HK-2 (cell line): ENCODE data around the gene ZFP90.
"Not testable (repeated sequence)": the region's sequence is repeated elsewhere in the genome, so short reads cannot be mapped to it uniquely, and the experiment has no call there.

ENCODE experiments used
- DNase-seq: peaks from one replicate; pipeline ENCODE4 v3.0.0-alpha.2; 2018; ENCODE audit not compliant: unreplicated experiment

Gene ZFP90

DNA sequence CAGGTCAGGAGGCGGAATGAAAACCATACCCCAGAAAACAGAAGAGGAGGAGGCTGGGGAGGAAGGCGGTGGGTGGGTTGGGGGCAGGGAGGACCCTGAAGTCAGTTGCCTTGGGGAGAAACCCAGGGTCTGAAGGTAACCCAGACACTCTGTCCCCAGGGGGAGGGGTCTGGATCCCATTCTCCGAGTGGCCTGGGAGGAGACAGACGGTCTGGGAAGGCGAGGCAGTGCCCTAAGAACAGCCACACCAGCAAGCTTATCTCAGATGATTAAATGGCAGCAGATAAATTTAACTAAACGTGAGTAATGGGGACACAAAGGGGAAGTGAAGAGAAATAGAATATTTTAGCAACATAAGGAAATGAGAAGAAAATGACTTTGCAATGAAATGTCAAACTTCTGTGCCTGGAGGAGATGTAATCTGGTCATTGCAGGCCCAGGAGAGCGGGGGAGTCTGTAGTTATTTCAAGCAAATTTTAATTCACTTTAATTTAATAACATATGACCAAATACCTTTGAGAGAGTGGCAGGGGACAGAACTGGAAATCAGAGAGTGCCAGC lies 21.4 kb upstream of the ZFP90 start:
- DNase-seq: no peak

DNA sequence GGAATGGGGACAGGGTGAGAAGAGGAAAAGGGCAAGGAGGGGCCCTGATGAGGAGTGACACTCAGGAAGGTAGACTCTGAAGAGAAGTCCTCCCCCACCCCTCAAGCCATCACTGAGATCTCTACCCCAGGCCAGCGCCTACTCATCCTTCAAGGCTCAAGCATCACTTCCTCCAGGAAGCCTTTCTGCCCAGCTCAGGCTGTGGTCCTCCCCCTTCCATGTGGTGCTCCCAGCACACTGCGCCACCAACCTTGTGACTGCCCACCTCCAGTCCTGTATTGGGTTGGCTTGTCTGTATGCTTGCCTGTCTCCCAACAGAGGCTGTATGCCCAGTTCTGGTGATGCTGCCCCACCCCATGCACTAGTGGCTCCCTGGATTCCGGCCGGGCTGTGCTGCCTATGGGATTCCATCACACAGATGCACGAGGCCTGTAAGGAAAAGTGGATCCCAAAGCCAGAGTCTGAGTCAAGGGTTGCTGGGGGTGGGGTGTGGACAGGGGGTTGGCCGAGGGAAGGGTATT lies 19.8 kb upstream of the ZFP90 start:
- no peak for DNase-seq

DNA sequence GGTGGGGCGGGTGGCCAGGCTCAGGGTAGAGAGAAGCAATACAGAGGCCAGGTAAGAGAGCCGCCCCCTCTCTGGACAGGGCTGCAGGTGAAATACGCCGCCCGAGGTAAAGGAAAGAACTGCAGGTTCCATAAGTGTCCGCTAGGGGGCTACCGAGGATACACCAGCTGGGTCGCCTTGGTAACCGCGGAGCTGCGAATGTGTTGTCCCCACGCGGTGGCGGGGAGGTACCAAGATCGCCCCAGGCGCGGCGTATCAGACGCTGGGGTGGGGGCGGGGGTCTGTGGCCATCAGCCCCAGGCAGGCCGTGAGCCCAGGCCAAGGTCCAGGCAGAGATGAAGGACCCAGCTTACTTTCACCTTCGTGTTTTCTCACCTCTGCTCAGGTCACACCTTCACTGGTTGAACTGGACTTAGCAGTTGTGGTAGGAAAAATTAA lies 18.4 kb upstream of the ZFP90 start:
- peak; percentile 86 for DNase-seq

DNA sequence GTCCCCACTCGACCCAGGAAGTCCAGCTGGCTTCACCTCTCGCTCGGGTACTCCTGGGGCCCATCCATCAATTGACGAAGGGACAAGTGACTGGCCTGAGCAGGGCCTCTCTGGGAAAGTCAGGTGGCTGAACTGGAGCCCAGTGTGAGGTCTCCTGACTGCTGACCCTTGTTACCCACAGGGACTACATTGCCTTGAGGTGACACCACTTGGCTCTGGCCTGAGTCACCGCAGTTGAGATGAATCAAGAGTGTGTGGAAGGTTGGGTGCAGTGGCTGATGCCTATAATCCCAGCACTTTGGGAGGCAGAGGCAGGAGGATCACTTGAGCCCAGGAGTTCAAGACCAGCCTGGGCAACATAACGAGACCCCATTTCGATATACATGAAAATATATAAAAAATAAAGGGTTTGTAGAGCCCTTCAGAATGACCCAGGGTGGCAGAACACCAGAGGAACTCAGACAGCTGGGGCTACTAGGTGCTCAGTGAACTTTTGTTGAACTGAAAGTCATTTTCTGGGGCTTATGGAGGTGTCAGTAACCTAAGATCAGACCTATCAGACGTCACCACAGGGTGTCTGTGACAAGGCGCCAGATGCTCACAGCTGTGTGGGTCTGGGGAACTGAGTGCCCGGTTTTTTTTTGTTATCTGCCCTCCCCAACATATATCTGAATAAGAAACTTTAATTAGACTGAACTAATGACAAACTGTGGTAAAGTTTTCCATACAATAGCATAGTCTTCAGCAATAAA lies 14.8 kb upstream of the ZFP90 start:
- no peak for DNase-seq

DNA sequence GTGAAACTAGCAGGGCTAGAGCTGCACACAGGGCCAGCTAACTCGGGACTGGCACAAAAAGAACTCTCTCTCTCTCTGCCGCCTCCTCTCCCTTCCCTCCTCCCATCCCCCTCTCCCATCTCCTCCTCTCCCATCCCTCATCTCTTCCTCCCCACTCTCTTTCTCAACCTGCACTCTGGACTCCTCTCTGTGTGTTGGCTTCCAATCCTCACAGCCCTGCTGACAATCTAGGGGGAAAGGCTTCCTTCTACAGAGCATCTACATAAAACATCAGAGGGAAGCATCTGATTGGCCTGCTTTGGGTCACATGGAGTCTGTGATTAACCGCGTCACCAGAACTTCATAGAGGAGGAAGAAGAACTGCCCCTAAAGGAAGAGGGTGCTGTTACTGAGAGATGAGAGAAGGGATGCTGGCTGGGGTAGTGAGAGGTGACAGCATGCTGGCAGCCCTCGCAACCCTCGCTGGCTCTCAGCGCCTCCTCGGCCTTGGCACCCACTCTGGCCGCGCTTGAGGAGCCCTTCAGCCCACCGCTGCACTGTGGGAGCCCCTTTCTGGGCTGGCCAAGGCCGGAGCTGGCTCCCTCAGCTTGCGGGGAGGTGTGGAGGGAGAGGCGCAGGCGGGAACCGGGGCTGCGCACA lies 12.8 kb upstream of the ZFP90 start:
- no peak for DNase-seq

DNA sequence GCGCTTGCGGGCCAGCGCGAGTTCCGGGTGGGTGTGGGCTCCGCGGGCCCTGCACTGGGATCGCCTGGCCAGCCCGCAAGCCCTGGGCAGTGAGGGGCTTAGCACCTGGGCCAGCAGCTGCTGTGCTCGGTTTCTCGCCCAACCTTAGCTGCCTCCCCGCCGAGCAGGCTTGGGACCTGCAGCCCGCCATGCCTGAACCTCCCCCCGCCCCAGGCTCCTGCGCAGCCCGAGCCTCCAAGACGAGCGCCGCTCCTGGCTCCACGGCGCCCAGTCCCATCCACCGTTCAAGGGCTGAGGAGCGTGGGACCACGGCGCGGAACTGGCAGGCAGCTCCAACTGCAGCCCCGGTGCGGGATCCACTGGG lies 12.3 kb upstream of the ZFP90 start:
- DNase-seq: no peak

DNA sequence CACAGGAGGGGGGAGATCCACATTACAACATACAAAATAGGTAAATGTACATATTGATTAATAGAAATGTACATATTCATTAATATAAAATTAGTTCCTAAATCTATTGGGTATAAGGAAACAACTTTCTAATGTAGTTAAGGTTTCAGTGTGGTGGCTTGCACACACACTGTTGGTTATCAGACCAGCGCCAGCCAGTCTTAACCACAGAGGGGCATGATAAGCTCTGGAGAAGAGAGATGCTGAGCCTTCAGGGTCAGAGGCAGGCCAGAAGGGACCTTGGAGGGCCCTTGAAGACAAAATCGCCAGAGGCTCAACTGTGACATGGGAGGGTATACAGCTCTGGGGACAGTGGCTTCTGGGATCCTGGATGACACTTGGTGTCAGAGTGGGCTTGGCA lies 10.9 kb upstream of the ZFP90 start:
- DNase-seq: no peak

DNA sequence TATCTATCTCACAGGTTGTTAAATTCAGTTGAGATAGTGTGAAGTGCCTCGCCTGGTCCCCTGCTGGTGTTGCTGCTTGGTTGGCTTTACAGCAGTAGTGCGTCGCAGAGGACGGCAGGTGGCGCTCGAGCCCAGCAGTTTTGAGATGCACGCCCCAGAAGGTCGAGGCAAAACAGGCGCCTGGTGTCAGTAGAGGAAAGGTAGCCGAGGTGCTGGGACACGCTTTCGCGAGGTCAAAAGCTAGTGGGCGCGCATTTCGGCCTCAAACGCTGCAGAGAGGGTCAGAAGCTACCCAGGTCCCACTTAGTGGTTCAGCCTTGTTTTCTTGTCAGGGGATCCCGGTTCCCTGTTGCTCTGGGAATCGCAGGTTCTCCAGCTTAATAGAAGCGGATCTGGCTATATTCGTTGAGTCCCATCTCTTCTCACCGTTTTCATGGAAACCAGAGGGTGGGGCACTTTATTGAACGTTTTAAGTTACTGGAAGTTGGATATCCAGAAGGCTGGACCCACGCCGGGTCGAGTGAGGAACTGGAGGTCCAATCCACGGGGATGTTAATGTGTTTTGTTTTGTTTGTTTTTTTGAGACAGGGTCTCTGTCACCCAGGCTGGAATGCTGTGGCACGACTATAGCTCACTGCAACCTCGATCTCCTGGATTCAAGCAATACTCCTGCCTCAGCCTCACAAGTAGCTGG lies 10.3 kb upstream of the ZFP90 start:
- peak; percentile 88 for DNase-seq

DNA sequence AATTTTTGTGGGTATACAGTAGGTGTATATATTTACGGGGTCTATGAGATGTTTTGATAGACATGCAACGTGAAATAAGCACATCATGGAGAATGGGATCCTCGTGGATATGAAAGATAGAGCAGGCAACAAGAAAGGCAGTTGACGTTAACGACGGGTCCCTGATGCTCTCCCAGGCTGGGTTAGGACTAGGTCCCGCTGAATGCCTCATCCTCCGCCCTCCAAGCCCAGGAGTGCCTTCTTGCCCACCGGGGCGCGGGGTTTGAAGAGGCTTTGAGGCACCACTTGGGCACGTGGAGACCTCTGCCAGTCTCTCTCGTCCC lies 9.5 kb upstream of the ZFP90 start:
- DNase-seq: no peak

DNA sequence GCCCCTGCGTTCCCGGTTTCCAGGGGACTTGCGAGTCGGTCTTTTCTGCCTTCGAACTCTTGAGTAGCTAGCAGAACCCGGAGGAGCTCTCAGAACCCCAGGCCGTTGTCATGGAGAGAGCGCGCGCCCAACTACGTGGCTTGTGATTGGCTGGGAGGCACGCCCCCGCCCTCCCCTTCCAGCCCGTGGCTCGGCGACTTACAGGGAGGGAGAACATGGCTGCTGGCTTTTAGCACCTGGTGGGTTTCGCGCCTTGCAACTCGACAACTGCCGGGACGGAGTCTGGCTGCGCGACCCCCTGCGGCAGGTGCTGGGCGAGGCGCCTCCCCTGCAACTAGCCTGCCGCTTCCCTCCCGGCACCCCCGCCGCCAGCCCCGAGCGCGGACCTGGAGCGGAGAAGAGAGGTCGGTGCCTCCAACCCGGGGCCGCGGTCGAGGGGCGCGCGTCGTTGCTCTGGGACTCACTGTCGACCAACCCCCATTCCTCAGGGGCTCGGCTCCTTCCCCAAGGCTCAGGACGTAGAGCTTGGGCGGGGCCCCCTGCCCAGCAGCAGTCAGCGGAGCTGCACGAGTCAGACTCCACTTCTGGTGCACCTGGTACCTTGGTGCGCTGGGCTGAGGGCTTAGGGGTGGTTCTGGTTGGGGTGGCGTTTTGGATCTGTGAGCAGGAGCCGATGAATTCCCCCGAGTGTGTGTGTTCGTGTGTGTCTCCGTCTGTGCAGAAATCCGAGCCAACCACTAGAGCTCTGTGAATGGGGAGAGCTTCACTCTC lies 9.0 kb upstream of the ZFP90 start:
- peak; percentile 83 for DNase-seq

DNA sequence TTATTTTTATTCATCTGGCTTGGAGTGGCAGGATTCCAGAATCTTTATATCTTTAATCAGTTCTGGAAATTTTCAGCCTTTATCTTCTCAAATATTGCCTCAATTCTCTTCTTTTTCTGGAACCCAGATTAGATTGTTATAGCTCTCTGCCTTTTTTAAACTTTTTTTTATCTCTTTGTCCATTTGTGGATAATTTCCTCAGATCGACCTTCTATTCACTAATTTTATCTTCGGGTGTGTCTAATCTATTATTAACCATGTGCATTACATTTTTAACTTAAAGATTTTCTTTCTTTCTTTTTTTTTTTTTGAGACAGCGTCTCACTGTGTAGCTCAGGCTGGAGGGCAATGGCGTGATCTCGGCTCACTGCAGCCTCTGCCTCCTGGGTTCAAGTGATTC lies 5.2 kb upstream of the ZFP90 start:
- no peak for DNase-seq

DNA sequence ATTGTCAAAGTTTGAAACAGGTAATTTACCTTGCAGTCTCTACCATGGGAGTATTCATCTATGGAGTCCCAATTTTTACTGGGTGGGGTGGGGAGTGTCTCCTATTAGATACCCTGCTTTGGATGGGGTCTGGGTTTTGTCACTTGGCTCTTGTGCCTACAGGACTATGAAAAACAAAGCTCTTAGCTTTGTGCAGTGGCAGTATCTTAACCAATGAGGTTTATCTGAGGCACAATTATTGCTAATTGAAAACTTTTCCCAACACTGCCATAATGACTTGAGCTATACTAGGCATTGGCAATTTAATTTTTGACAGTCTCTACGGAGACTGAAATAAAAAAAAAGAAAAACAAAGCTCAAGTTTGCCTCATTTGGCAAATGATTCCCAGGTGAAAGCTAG lies 3.8 kb upstream of the ZFP90 start:
- DNase-seq: no peak

DNA sequence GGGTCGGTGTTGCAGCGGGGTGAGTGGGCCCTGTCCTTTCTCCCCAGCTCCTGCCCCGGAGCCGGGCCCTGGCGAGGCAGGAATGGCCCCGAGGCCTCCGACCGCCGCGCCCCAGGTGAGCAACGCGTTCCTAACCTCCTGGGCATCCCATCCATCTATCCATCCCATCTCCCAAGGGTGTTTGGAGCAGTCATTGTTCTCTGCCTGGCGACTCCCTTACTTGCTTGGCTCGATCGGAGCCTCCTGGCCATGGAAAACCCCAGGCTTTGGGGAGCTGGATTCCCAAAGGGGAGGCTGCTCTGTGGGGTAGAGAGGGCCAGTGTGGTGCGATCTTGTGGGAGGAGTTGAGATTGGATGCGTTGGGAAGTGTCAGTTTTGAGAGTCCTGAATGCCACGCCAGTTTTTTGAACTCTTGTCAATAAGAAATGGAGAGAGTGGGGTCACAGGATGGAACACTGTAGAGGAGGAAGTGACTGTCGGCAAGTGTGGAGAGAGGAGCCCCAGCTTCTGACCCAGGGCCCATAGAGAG lies 684 bp downstream of the ZFP90 start:
- no peak for DNase-seq

DNA sequence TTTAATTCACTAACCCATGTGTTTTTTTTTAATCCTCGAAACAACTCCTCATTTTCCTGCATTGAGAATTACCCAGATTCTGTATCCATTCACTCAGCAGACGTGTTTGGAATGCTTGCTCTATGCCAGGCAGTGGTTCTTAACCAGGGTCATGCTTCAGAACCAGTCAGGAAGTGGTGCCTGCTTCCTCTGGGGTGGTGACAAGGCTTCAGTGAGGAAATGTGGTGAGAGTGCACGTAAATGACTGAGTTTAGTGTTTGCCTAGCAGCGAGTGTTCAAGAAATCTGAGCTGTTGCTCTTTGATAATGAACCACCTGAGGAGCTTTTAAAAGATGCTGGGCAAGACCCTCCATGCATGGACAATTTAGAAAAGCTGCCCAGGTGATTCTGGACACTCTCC lies 9.9 kb downstream of the ZFP90 start:
- no peak for DNase-seq

DNA sequence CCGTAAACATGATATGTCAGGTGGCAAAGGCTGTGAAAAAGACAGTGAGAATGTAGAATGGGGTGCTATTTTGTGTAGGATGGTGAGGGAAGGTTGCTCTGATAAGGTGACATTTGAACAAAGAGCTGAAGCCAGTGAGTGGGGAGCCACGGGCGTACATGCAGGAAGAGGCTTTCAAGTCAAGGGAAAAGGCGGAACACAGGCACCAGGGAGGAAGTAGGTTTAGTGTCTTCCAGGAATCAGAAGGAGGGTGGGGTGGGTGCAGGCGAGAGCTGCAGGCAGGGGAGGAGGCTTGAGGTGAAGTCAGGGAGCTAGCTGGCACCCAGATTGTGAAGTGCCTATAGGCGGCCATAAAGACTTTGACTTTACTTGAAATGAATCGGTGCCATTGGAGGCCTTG lies 14.1 kb downstream of the ZFP90 start:
- DNase-seq: no peak

DNA sequence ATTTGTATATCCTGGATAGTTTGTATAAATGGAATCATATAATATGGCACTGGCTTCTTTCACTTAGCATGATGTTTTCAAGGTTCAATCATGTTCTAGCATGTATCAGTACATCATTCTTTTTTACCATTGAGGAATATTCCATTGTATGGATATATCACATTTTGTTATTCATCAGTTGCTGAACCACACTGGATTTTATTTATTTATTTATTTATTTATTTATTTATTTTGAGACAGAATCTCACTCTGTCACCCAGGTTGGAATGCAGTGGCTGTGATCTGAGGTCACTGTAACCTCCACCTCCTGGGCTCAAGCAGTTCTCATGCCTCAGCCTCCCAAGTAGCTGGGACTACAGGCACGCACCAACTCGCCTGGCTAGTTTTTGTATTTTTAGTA lies 21.2 kb downstream of the ZFP90 start:
- DNase-seq: not testable (repeated sequence)

DNA sequence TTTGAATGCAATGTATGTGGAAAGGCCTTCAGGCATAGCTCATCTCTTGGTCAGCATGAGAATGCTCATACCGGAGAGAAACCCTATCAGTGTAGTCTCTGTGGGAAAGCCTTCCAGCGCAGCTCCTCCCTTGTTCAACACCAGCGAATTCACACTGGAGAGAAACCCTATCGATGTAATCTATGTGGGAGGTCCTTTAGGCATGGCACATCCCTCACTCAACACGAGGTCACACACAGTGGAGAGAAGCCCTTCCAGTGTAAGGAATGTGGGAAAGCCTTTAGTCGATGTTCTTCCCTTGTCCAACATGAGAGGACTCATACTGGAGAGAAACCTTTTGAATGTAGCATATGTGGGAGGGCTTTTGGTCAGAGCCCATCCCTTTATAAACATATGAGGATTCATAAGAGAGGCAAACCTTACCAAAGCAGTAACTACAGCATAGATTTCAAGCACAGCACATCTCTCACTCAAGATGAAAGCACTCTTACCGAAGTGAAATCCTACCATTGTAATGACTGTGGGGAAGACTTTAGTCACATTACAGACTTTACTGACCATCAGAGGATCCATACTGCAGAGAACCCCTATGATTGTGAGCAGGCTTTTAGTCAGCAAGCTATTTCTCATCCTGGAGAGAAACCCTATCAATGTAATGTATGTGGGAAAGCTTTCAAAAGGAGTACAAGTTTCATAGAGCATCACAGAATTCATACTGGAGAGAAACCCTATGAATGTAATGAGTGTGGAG lies 24.7 kb downstream of the ZFP90 start:
- DNase-seq: no peak

DNA sequence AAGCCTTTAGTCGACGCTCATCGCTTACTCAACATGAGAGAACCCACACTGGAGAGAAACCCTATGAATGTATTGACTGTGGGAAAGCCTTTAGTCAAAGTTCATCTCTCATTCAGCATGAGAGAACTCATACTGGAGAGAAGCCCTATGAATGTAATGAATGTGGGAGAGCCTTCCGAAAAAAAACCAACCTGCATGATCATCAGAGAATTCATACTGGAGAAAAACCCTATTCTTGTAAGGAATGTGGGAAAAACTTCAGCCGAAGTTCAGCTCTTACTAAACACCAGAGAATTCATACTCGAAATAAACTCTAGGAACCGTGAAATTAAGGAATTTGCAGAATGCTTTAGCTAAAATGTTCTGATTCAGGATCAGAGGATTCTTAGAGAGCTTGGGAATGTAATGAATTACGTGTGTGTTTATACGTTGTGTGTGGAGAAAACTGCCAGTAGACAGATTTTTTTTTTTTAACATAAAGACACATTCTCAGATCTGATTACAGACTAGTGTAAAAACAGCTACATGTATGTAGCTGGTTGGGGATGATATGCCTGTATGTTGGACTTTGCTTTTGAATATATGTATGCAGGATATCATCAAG lies 25.4 kb downstream of the ZFP90 start:
- DNase-seq: no peak

DNA sequence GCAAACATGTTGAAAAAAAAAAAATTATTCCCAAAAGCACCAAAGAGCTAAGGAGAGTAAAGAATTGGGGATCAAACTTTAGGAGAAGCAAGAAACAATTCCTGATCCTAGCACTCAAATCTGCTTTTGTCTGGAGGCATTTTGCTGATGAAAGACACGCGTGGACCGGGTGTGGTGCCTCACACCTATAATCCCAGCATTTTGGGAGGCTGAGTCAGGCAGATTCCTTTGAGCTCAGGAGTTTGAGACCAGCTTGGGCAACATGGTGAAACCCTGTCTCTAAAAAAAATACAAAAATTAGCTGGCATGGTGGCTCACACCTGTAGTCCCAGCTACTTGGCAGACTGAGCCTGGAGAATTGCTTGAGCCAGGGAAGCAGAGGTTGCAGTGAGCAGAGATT lies 35.4 kb downstream of the ZFP90 start:
- no peak for DNase-seq

DNA sequence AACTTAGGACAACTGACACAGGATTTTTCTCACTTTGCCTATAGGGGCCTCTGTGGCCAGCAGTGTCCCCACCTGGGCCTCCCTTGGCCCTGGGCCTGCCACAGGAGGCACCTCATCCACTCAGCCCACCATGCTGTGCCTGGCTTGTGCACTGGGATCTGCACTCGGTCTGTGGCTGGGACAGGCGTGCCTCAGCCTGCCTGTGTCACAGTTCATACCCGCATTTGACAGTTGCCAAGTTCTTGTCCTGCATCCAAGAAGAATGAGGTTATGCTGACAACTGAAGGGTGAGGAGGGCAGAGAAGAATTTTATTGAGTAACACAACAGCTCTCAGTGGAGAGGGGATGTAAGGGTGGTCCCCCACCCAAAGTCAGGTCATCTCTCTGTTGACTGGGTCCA lies 36.0 kb downstream of the ZFP90 start:
- DNase-seq: no peak
